ENCODE measurements around the gene FAM117B. TPM values are rescaled to one million over a fixed set of nuclear protein-coding genes. Genes with fewer than 3 reads are reported as not detected.

Gene FAM117B
- total RNA-seq, result 10 to 100 TPM in 2 of 4 donors, 1 to 10 TPM in 1, under 1 TPM in 1; 0.26 to 14.0 (median 8.9) TPM

DNA sequence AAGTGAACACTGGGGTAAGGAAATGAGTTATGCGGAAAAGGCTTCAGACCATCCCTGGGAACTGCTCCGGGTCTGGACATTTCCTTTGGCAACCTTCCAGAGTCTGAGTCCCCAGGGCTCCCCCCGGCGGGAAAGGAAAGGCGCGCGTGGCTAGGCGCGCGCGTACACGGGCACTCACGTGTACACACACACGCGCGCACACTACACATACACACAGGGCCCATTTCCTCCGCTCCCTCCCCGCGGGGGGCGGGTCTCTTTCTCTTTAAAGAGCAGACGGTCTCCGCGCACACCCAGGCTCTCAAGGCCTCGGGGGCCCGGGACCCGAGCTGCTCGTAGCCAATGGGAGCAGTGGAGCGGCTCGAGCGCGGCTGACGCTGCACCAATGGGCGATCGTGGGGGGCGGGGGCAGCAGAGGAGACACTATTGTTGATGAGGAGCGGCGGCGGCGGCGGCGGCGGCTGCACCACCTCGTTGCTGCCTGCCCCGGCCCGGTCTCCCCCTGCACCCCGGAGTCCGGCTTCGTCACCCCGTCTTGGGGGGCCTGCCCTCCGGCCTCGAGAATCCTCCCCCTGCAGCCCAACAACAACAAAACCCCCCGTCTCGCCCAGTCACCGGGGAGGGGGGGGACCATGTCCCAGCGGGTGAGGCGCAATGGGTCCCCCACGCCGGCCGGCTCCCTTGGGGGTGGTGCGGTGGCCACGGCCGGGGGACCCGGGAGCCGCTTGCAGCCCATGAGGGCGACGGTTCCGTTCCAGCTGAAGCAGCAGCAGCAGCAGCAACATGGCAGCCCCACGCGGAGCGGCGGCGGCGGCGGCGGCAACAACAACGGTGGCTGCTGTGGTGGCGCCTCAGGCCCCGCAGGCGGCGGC is at the start of gene FAM117B:
TSS of gene FAM117B (plus strand) at position 414 of the 872 bp plus-strand sequence. CDS start at position 633, 219 bp downstream.
- DNase-seq, result peak; percentile 95 to 98
- Histone ChIP-seq H3K4me1 (no peaks in the 10 kb centered on the region), H3K36me3 (no peaks in the 10 kb centered on the region), H3K27me3 (no peaks in the 10 kb centered on the region), H3K9me3 (no peaks in the 10 kb centered on the region), H3K4me3 (peak within 1 kb of the TSS; percentile 91), H3K27ac (peak within 1 kb of the TSS; percentile 87 to 93)
- intact Hi-C loops (cut with DNase I; ENCODE audit: low total_unique reads), result no loop called here
- TF ChIP-seq, protein P1, sequence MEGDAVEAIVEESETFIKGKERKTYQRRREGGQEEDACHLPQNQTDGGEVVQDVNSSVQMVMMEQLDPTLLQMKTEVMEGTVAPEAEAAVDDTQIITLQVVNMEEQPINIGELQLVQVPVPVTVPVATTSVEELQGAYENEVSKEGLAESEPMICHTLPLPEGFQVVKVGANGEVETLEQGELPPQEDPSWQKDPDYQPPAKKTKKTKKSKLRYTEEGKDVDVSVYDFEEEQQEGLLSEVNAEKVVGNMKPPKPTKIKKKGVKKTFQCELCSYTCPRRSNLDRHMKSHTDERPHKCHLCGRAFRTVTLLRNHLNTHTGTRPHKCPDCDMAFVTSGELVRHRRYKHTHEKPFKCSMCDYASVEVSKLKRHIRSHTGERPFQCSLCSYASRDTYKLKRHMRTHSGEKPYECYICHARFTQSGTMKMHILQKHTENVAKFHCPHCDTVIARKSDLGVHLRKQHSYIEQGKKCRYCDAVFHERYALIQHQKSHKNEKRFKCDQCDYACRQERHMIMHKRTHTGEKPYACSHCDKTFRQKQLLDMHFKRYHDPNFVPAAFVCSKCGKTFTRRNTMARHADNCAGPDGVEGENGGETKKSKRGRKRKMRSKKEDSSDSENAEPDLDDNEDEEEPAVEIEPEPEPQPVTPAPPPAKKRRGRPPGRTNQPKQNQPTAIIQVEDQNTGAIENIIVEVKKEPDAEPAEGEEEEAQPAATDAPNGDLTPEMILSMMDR (IDR thresholded peaks at IDR 0.05), result peak in 1 of 4 experiments; percentile 15
- TF ChIP-seq POLR2A (IDR thresholded peaks at IDR 0.05), result peak; percentile 78 to 79

DNA sequence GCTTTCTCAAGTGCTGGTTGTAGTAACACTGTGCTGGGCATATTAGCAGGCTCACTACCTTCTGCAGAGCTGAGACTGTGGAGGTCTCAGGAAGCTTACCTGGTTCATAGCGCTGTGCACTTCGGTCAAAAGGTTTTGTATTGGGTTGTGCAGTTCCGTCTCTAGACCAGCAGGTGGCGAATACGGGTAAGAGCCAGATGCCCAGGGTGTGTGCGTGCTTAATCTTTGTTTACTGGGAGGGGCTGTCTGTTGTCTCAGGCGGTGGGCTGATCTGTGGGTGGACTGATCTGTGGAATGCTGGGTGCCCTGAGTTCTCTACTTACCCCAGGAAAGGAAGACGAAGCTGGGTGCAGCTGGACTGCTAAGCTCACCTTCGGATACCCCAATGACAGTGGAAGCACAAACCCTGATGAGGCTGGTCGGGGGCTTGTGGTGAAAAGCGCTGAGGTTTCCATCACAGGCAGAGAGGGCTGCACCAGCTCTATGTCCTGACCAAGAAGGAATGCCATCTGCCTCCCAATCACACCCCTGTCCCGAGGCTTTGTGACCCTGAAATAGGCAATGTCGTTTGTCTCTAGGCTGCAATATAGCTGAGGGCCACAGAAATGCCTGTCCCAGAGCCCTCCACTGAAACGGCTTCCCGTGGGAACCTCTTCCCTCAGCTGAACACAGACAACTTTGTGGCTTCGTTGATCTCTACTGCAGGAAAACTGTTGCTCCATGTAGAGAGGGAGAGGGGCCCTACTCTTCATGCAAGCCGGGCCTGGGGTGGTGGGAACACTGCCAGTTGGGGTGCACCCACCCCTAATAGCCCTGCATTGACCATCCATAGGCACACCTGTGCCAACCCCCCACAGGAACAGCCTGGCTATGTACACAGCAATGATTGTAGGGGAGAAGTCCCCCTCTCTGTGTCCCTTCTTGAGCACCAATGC is 45.9 kb upstream of the FAM117B start:
- Histone ChIP-seq H3K4me3 (no peak overlapping the region), H3K27ac (no peak overlapping the region), H3K4me1 (no peaks in the 10 kb centered on the region), H3K36me3 (no peaks in the 10 kb centered on the region), H3K27me3 (no peaks in the 10 kb centered on the region), H3K9me3 (no peaks in the 10 kb centered on the region)
- peak; percentile 59 to 70 for DNase-seq
- intact Hi-C loops (cut with DNase I; ENCODE audit: low total_unique reads), result no loop called here
- no peak for TF ChIP-seq POLR2A (IDR thresholded peaks at IDR 0.05)
- TF ChIP-seq, protein P1 (IDR thresholded peaks at IDR 0.05), result peak; percentile 80 to 92 (median 86)

DNA sequence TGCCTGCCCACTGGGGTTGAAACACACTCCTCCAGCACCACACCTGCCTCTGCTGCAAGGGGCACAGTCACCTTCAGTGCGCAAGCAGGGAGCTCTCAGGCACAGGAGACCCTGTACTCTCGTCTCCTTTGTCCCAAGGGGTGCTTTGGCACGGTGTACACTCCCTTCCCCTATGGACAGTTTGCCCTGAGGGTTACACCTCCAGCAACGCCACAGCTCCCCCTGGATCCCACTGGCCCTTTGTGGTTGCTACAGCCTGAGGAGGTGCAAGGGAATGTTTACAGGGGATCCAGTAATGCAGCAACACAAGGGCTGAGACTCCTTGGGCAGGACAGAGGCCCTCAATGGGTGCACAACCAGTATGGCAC is 45.2 kb upstream of the FAM117B start:
- intact Hi-C loops (cut with DNase I; ENCODE audit: low total_unique reads), result no loop called here
- no peak for DNase-seq
- no peak overlapping the region for H3K27ac ChIP-seq

DNA sequence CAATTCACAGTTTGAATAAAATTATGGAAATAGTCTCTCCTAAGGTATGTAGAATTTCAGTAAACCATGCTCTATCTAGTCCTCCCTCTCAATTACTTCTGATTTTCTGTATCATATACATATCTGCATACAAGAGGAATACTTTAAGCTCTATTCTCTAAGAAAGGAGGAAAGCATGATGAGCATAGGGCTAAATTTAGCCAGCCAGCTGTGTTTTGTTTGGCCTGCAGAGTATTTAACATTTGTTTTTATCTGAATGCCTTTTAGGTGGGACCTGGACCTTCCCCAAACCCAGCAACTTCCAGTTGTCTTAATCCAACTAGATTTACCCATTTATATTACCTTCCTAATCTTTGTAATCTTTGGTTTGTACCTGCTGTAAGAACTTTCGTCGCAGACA is 42.2 kb upstream of the FAM117B start:
- no peak for DNase-seq
- Histone ChIP-seq H3K27ac (no peak overlapping the region), H3K36me3 (no peaks in the 10 kb centered on the region), H3K4me3 (no peak overlapping the region), H3K4me1 (no peaks in the 10 kb centered on the region), H3K27me3 (no peaks in the 10 kb centered on the region), H3K9me3 (no peaks in the 10 kb centered on the region)
- intact Hi-C loops (cut with DNase I; ENCODE audit: low total_unique reads), result no loop called here
- TF ChIP-seq, protein P1 (IDR thresholded peaks at IDR 0.05), result no peak
- TF ChIP-seq POLR2A (IDR thresholded peaks at IDR 0.05), result no peak

More for the DNA sequence above, 45.2 kb upstream of the FAM117B start:
- Histone ChIP-seq H3K4me3 (no peak overlapping the region), H3K27me3 (no peaks in the 10 kb centered on the region), H3K36me3 (no peaks in the 10 kb centered on the region), H3K9me3 (no peaks in the 10 kb centered on the region), H3K4me1 (no peaks in the 10 kb centered on the region)
- TF ChIP-seq, protein P1 (IDR thresholded peaks at IDR 0.05), result no peak
- TF ChIP-seq POLR2A (IDR thresholded peaks at IDR 0.05), result no peak

Measured in uterus (tissue), 4 donors.